GM12878 (cell line): ENCODE measurements around the gene FBN2. TPM values are rescaled to one million over a fixed set of nuclear protein-coding genes. Genes with fewer than 3 reads are reported as not detected.

Experiments used
- ATAC-seq: fragments of 200-7000 bp; cut with Tn5 transposase; 3 replicates; pipeline ENCODE4 v1.9.1; 2020; ENCODE audit warnings: mild to moderate bottlenecking, moderate library complexity
- BruUV-seq: library from RNA; stranded (reverse); fragments of 400-500 nt; replicated peaks from 2 replicates; lab custom pipeline; 2021; lab: Mats Ljungman, UMichigan
- CTCF ChIA-PET: fragments of 300-600 bp; sonication (Branson Sonifier 250); formaldehyde crosslinking; extraction: SDS; loops from one replicate; lab custom pipeline; 2021; ENCODE audit warnings: inconsistent platforms; lab: Yijun Ruan, JAX
- POLR2A ChIA-PET: fragments of 350-600 bp; formaldehyde crosslinking; extraction: SDS; loops from one replicate; lab custom pipeline; 2021; ENCODE audit warnings: inconsistent platforms; lab: Charles Lee
- RAD21 ChIA-PET: fragments of 300-600 bp; sonication (Branson Sonifier 250); formaldehyde crosslinking; loops from one replicate; lab custom pipeline; 2023; ENCODE audit warnings: antibody characterized with exemption; ENCODE audit not compliant: unreplicated experiment; lab: Charles Lee
- SMC1A ChIA-PET: fragments of 300-600 bp; sonication (Branson Sonifier 250); formaldehyde crosslinking; loops from one replicate; lab custom pipeline; 2023; ENCODE audit not compliant: unreplicated experiment, uncharacterized antibody; lab: Charles Lee
- DNase-seq: peaks from one replicate; pipeline ENCODE4 v3.0.0-alpha.2; 2011; ENCODE audit warnings: low read depth, low spot score
- FAIRE-seq: peaks from 3 replicates; lab custom pipeline; 2011; peaks lifted over from hg19 to GRCh38; lab: Jason Lieb, UNC
- H2AFZ ChIP-seq: 2 replicates; pipeline ENCODE4 v1.6.0; 2011; ENCODE audit warnings: low read depth, low read length, control low read depth; ENCODE audit not compliant: control insufficient read depth
- H3K27ac ChIP-seq: 2 replicates; pipeline ENCODE4 v1.5.1; 2011; ENCODE audit warnings: control low read depth; ENCODE audit not compliant: control insufficient read depth, insufficient read depth
- H3K27me3 ChIP-seq, 2 experiments: replicated peaks in 1 of 2; 2 replicates each; pipeline versions ENCODE4 v1.6.0 to v1.6.1; 2011; ENCODE audit warnings: low read length in 1 of 2; ENCODE audit not compliant: control insufficient read depth in 2 of 2, insufficient read depth in 2 of 2
- H3K36me3 ChIP-seq, 2 experiments: 2 replicates each; pipeline ENCODE4 v1.5.1; 2011; ENCODE audit warnings: low read length in 1 of 2; ENCODE audit not compliant: control insufficient read depth in 2 of 2, insufficient read depth in 2 of 2
- H3K4me1 ChIP-seq: 2 replicates; pipeline ENCODE4 v1.6.1; 2011; ENCODE audit warnings: mild to moderate bottlenecking, low read length, moderate library complexity, mixed read lengths; ENCODE audit not compliant: control insufficient read depth, insufficient read depth
- H3K4me2 ChIP-seq: 2 replicates; pipeline ENCODE4 v1.6.0; 2011; ENCODE audit warnings: control low read depth; ENCODE audit not compliant: control insufficient read depth, insufficient read depth
- H3K4me3 ChIP-seq: fragments of 200-600 bp; sonication (generic); 2 replicates; pipeline ENCODE4 v1.5.1; 2016
- H3K79me2 ChIP-seq: 2 replicates; pipeline ENCODE4 v1.6.0; 2011; ENCODE audit warnings: low read length; ENCODE audit not compliant: control insufficient read depth, insufficient read depth
- H3K9ac ChIP-seq: 2 replicates; pipeline ENCODE4 v1.8.0; 2011; ENCODE audit warnings: low read length, control low read depth, mixed read lengths; ENCODE audit not compliant: control insufficient read depth, insufficient read depth
- H3K9me3 ChIP-seq: replicated peaks from 3 replicates; pipeline ENCODE4 v1.5.1; 2011; ENCODE audit warnings: mild to moderate bottlenecking, low read length; ENCODE audit not compliant: control insufficient read depth, insufficient read depth
- H4K20me1 ChIP-seq: 2 replicates; pipeline ENCODE4 v1.6.0; 2011; ENCODE audit not compliant: control insufficient read depth, insufficient read depth
- BMI1 ChIP-seq: fragments of 450-650 bp; IDR thresholded peaks from 2 replicates; pipeline ENCODE4 v1.6.1; 2016; ENCODE audit warnings: mild to moderate bottlenecking, moderate library complexity, borderline replicate concordance
- IRF4 ChIP-seq: IDR thresholded peaks from 2 replicates; pipeline ENCODE4 v1.6.1; 2011; ENCODE audit warnings: low read depth, low read length
- JUND ChIP-seq: IDR thresholded peaks from 2 replicates; pipeline ENCODE4 v1.6.1; 2012; ENCODE audit warnings: low read depth, mild to moderate bottlenecking, low read length, improper control_type of control experiment, moderate library complexity
- POLR2AphosphoS2 ChIP-seq: IDR thresholded peaks from 2 replicates; pipeline ENCODE4 v1.6.1; 2011; ENCODE audit warnings: low read depth, mild to moderate bottlenecking, low read length, improper control_type of control experiment, moderate library complexity
- RAD51 ChIP-seq: fragments of 450-650 bp; IDR thresholded peaks from 2 replicates; pipeline ENCODE4 v1.6.1; 2016; ENCODE audit warnings: moderate library complexity, mild to moderate bottlenecking, inconsistent platforms
- RELA ChIP-seq: fragments of 450-650 bp; IDR thresholded peaks from 2 replicates; pipeline ENCODE4 v1.8.0; 2014; ENCODE audit warnings: borderline replicate concordance; ENCODE audit not compliant: partially characterized antibody
- RFX5 ChIP-seq: IDR thresholded peaks from 2 replicates; pipeline ENCODE4 v1.6.1; 2011; ENCODE audit warnings: low read depth, low read length, improper control_type of control experiment
- SUPT20H ChIP-seq: IDR thresholded peaks from 2 replicates; pipeline ENCODE4 v1.6.1; 2011; ENCODE audit warnings: low read depth, mild to moderate bottlenecking, low read length, moderate library complexity, borderline replicate concordance; ENCODE audit not compliant: control insufficient read depth
- ZNF24 ChIP-seq: fragments of 450-650 bp; IDR thresholded peaks from 2 replicates; pipeline ENCODE4 v1.6.1; 2017; ENCODE audit warnings: antibody characterized with exemption, mild to moderate bottlenecking
- WGBS: methylation state at CpG from one replicate; pipeline ENCODE4 v1.1.6; 2016; ENCODE audit warnings: low lambda C conversion rate; ENCODE audit not compliant: insufficient replicate concordance, insufficient coverage; ENCODE audit errors: missing lambda C conversion rate; 5-methylcytosine and 5-hydroxymethylcytosine counted together
- in situ Hi-C: fragments of 300-500 bp; cut with MboI; formaldehyde crosslinking; loops from 9 replicates; pipeline ENCODE4 v1.14.3; 2018; ENCODE audit warnings: mixed read lengths
- intact Hi-C: fragments of 100-400 bp; cut with micrococcal nuclease; formaldehyde crosslinking; loops from one replicate; pipeline ENCODE4 v1.14.2; 2022; ENCODE audit not compliant: unreplicated experiment
- polyA plus RNA-seq, 11 experiments: library from polyadenylated mRNA; depleted of rRNA in 4 of 11; unstranded in 6 of 11; stranded (reverse) in 5 of 11; fragments of >200 nt; fragmentation: Nextera tagmentation in 4 of 11; fragmentation: Illumina TruSeq in 1 of 11; extraction: Ambion mirVana in 4 of 11; extraction: Trizol in 1 of 11; gene quantifications; 1 replicate in 1 of 11; 2 replicates in 10 of 11; pipeline versions ENCODE4 v1.2.1 to v1.2.3, GENCODE V29; 2011 to 2016; ENCODE audit warnings: inconsistent platforms in 2 of 11, missing spikeins in 2 of 11, low read depth in 1 of 11
- total RNA-seq, 4 experiments: library from RNA; depleted of rRNA in 3 of 4; stranded (reverse); fragments of >200 nt in 3 of 4; fragmentation: Illumina TruSeq in 1 of 4; extraction: Trizol in 1 of 4; gene quantifications; 2 replicates each; pipeline versions ENCODE4 v1.2.1 to v1.2.3, GENCODE V29; 2013 to 2021
- TF ChIP-seq, protein P1 (sequence below): fragments of 450-650 bp; formaldehyde crosslinking; IDR thresholded peaks from 2 replicates; pipeline ENCODE4 v1.4.0; 2020; ENCODE audit warnings: mild to moderate bottlenecking, moderate library complexity
- TF ChIP-seq, protein P2 (sequence below), 3 experiments: IDR thresholded peaks in 2 of 3; conservative IDR thresholded peaks in 1 of 3; 2 replicates each; pipeline ENCODE4 v1.5.1; 2011; ENCODE audit warnings: low read depth in 3 of 3, low read length in 3 of 3, mild to moderate bottlenecking in 3 of 3, control low read depth in 2 of 3, moderate library complexity in 2 of 3, inconsistent platforms in 1 of 3, mixed read lengths in 1 of 3; ENCODE audit not compliant: control insufficient read depth in 2 of 3, insufficient read depth in 1 of 3; ENCODE audit errors: extremely low read depth in 1 of 3
- TF ChIP-seq, protein P3 (sequence below): IDR thresholded peaks from 2 replicates; pipeline ENCODE4 v1.6.1; 2012; ENCODE audit warnings: low read depth, low read length, improper control_type of control experiment

Gene FBN2
- total and polyA plus RNA-seq, 10 of the 15 experiments (the other 5 are each of a cell fraction or from before 2014, with no cell fraction given): 0.01 to 0.98 (median 0.10) TPM; not detected in 3

DNA sequence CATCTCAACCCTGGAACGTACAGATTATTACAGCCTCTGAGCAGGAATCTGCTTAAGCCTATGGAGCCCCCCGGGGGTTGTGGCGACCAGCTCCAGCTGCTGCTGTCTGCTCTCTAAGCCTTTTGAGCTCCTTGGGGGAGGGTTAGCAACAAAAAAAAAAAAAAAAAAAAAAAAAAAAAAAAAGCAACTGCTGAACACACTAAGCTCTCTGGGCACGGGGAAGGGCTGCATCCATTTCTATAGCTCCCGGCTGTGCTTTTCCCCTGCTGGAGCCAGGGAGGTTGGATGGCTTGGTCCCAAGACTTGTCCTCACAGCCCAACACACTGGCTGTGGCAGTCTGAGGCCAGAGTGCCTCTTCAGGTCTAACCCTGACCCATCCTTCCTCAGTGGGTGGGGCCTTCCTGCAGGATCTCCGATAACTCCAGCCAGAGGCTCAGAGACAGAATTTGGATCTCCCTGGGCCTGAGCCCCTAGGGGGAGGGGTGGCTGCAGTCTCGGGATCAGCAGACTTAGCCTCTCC, 82.1 kb downstream of the FBN2 start (continued):
- TF ChIP-seq SUPT20H (no peak), JUND (no peak), RFX5 (no peak), BMI1 (no peak)
- TF ChIP-seq, protein P1, sequence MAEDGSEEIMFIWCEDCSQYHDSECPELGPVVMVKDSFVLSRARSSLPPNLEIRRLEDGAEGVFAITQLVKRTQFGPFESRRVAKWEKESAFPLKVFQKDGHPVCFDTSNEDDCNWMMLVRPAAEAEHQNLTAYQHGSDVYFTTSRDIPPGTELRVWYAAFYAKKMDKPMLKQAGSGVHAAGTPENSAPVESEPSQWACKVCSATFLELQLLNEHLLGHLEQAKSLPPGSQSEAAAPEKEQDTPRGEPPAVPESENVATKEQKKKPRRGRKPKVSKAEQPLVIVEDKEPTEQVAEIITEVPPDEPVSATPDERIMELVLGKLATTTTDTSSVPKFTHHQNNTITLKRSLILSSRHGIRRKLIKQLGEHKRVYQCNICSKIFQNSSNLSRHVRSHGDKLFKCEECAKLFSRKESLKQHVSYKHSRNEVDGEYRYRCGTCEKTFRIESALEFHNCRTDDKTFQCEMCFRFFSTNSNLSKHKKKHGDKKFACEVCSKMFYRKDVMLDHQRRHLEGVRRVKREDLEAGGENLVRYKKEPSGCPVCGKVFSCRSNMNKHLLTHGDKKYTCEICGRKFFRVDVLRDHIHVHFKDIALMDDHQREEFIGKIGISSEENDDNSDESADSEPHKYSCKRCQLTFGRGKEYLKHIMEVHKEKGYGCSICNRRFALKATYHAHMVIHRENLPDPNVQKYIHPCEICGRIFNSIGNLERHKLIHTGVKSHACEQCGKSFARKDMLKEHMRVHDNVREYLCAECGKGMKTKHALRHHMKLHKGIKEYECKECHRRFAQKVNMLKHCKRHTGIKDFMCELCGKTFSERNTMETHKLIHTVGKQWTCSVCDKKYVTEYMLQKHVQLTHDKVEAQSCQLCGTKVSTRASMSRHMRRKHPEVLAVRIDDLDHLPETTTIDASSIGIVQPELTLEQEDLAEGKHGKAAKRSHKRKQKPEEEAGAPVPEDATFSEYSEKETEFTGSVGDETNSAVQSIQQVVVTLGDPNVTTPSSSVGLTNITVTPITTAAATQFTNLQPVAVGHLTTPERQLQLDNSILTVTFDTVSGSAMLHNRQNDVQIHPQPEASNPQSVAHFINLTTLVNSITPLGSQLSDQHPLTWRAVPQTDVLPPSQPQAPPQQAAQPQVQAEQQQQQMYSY (CRISPR knock-in tag): no peak
- TF ChIP-seq, protein P2, sequence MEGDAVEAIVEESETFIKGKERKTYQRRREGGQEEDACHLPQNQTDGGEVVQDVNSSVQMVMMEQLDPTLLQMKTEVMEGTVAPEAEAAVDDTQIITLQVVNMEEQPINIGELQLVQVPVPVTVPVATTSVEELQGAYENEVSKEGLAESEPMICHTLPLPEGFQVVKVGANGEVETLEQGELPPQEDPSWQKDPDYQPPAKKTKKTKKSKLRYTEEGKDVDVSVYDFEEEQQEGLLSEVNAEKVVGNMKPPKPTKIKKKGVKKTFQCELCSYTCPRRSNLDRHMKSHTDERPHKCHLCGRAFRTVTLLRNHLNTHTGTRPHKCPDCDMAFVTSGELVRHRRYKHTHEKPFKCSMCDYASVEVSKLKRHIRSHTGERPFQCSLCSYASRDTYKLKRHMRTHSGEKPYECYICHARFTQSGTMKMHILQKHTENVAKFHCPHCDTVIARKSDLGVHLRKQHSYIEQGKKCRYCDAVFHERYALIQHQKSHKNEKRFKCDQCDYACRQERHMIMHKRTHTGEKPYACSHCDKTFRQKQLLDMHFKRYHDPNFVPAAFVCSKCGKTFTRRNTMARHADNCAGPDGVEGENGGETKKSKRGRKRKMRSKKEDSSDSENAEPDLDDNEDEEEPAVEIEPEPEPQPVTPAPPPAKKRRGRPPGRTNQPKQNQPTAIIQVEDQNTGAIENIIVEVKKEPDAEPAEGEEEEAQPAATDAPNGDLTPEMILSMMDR (IDR thresholded peaks at IDR 0.05 in 2 of 3, conservative IDR thresholded peaks at IDR 0.05 in 1 of 3; ENCODE audit: control insufficient read depth in 2 of 3, extremely low read depth in 1 of 3, insufficient read depth in 1 of 3, low read depth in 3 of 3, low read length in 3 of 3): no peak

DNA sequence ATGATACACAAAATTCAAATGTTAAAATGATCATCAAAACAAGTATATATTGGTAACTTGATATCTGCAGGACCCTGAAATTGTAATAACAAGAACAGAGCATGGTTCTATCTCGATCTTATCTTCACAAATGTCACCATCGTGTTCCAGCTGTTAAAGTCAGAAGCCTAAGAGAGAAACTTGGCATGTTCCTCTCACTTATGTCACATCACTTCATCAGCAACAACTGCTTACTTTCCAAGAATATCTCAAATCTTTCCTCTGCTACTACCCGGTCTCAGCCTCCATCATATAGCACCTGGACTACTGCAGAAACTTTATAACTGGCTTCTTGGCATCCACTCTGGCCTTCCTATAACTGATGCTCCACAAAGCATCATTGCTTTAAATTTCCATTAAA, 84.9 kb downstream of the FBN2 start:
- Histone ChIP-seq H3K27me3 (no peaks in the 10 kb centered on the region), H2AFZ (no peak overlapping the region), H3K4me1 (no peaks in the 10 kb centered on the region), H4K20me1 (no peaks in the 10 kb centered on the region), H3K27ac (no peak overlapping the region), H3K4me2 (no peak overlapping the region), H3K9ac (no peak overlapping the region), H3K79me2 (no peaks in the 10 kb centered on the region), H3K4me3 (no peak overlapping the region), H3K9me3 (no peaks in the 10 kb centered on the region), H3K36me3 (no peaks in the 10 kb centered on the region)
- ChIA-PET RAD21 (no interaction called here), POLR2A (no interaction called here), SMC1A (interaction anchor here (0.5 kb wide), 1 partner anchor 102 kb away, joined by 3 read pairs; no protein-coding TSS in a partner anchor), CTCF (no interaction called here)
- FAIRE-seq: no peak
- no TSS peak for BruUV-seq
- no peak for ATAC-seq
- DNase-seq: no peak
- intact Hi-C loops (no loop called here), in situ Hi-C loops (no loop called here)
- 32% methylated on average over 3 of the region's 3 CpGs for WGBS
- TF ChIP-seq RAD51: no peak
- TF ChIP-seq IRF4: no peak
- no peak for TF ChIP-seq RELA
- TF ChIP-seq, protein P3, sequence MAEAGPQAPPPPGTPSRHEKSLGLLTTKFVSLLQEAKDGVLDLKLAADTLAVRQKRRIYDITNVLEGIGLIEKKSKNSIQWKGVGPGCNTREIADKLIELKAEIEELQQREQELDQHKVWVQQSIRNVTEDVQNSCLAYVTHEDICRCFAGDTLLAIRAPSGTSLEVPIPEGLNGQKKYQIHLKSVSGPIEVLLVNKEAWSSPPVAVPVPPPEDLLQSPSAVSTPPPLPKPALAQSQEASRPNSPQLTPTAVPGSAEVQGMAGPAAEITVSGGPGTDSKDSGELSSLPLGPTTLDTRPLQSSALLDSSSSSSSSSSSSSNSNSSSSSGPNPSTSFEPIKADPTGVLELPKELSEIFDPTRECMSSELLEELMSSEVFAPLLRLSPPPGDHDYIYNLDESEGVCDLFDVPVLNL: no peak
- no peak for TF ChIP-seq ZNF24
- TF ChIP-seq POLR2AphosphoS2: no peak
